Hepatocyte (in vitro differentiated cells): ENCODE results near the gene PPP1R14B. TPM values are rescaled to one million over a fixed set of nuclear protein-coding genes. Genes with fewer than 3 reads are reported as not detected.

ENCODE experiments used
- DNase-seq: peaks from one replicate; pipeline ENCODE4 v3.0.0-alpha.2; 2016; ENCODE audit warnings: low spot score
- H2AFZ ChIP-seq: fragments of 200-600 bp; sonication (generic); 2 replicates; pipeline ENCODE4 v1.6.0; 2016; ENCODE audit warnings: antibody characterized with exemption, mild to moderate bottlenecking
- H3K27ac ChIP-seq: fragments of 200-600 bp; sonication (generic); 2 replicates; pipeline ENCODE4 v1.5.1; 2016; ENCODE audit warnings: mild to moderate bottlenecking
- H3K27me3 ChIP-seq: fragments of 200-600 bp; sonication (generic); 2 replicates; pipeline ENCODE4 v1.6.1; 2016
- H3K36me3 ChIP-seq: fragments of 200-600 bp; sonication (generic); replicated peaks from 2 replicates; pipeline ENCODE4 v1.5.1; 2016; ENCODE audit warnings: low read depth; ENCODE audit not compliant: insufficient read depth
- H3K4me1 ChIP-seq: fragments of 200-600 bp; sonication (generic); 2 replicates; pipeline ENCODE4 v1.5.1; 2016; ENCODE audit warnings: mild to moderate bottlenecking, moderate library complexity; ENCODE audit not compliant: insufficient read depth
- H3K4me2 ChIP-seq: fragments of 200-600 bp; sonication (generic); 2 replicates; pipeline ENCODE4 v1.6.0; 2016
- H3K4me3 ChIP-seq: fragments of 200-600 bp; sonication (generic); 2 replicates; pipeline ENCODE4 v1.5.1; 2016; ENCODE audit warnings: mild to moderate bottlenecking
- H3K79me2 ChIP-seq: fragments of 200-600 bp; sonication (generic); 2 replicates; pipeline ENCODE4 v1.6.0; 2017; ENCODE audit warnings: mild to moderate bottlenecking
- H3K9me2 ChIP-seq: fragments of 200-600 bp; sonication (generic); replicated peaks from 2 replicates; pipeline ENCODE4 v1.6.0; 2017; ENCODE audit warnings: mild to moderate bottlenecking; ENCODE audit not compliant: insufficient read depth
- H3K9me3 ChIP-seq: fragments of 200-600 bp; sonication (generic); 2 replicates; pipeline ENCODE4 v1.5.1; 2016; ENCODE audit warnings: low read depth, mild to moderate bottlenecking
- H4K20me1 ChIP-seq: fragments of 200-600 bp; sonication (generic); 2 replicates; pipeline ENCODE4 v1.6.0; 2016; ENCODE audit warnings: mild to moderate bottlenecking; ENCODE audit not compliant: insufficient read depth, poor library complexity, severe bottlenecking
- EZH2 ChIP-seq: fragments of 200-600 bp; sonication (generic); IDR thresholded peaks from 2 replicates; pipeline ENCODE4 v1.6.1; 2016; ENCODE audit warnings: antibody characterized with exemption, mild to moderate bottlenecking, borderline replicate concordance
- EZH2phosphoT487 ChIP-seq: fragments of 200-600 bp; sonication (generic); IDR thresholded peaks from one replicate; pipeline ENCODE4 v1.6.1; 2018; ENCODE audit warnings: antibody characterized with exemption, mild to moderate bottlenecking, low read depth, moderate library complexity; ENCODE audit not compliant: unreplicated experiment, severe bottlenecking
- WGBS: methylation state at CpG from one replicate; pipeline ENCODE4 v1.1.6; 2016; ENCODE audit warnings: low lambda C conversion rate; ENCODE audit errors: missing lambda C conversion rate; 5-methylcytosine and 5-hydroxymethylcytosine counted together
- polyA plus RNA-seq: library from polyadenylated mRNA; unstranded; fragments of >200 nt; fragmentation: Nextera tagmentation; extraction: Ambion mirVana; gene quantifications from 2 replicates; pipeline ENCODE4 v1.2.1, GENCODE V29; 2016
- total RNA-seq: library from RNA; depleted of rRNA; stranded (reverse); fragments of >200 nt; gene quantifications from 2 replicates; pipeline ENCODE4 v1.2.3, GENCODE V29; 2014
- TF ChIP-seq, protein P1 (sequence below): fragments of 200-600 bp; sonication (generic); IDR thresholded peaks from 2 replicates; pipeline ENCODE4 v1.5.1; 2016; ENCODE audit warnings: antibody characterized with exemption, mild to moderate bottlenecking; ENCODE audit not compliant: poor library complexity

The PPP1R14B gene
- total and polyA plus RNA-seq, 2 experiments from 2014 or later: 86.8 to 229 TPM

DNA sequence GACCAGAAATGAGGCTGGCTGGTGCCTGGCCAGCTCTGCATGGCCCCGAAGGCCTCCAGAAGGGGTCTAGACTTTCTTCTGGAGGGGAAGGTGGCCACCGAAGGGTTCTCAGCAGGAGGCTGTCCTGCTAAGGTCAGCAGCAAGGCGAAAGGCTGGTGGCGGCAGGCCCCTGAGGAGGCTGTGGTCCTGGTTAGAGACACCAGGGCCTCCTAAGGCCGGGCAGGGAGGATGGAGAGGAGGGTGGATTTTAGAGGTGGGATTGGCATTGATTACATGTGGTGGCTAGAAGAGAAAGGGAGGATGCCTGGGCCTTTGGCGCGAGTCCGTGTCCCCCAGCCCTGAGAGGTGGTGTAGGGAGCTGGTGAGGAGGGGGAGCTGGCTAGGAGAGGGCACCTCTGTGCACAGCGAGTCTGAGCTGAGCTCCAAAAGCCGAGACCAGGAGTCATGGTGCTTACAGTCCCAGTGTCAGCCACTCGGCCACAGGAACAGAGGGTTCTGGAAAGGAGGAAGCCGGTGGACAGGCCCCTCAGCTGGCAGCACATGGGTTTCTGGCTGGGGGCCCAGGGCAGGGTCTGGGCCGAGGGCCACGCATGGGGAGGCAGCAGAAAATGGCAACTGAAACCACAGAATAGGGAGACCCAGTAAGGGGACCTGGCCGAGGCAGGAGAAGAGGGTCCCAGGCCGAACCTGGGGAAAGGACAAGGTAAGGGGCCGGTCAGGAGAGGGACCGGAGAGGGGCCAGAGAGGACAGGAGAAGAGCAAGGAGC lies 37.8 kb downstream of the PPP1R14B start:
- no peaks in the 10 kb centered on the region for H3K9me3 ChIP-seq
- H3K79me2 ChIP-seq: no peaks in the 10 kb centered on the region
- no peak overlapping the region for H3K4me2 ChIP-seq
- H3K4me1 ChIP-seq: no peaks in the 10 kb centered on the region
- 93% methylated on average over 18 of the region's 18 CpGs for WGBS
- H3K27ac ChIP-seq: no peak overlapping the region
- TF ChIP-seq EZH2phosphoT487: no peak
- TF ChIP-seq, protein P1, sequence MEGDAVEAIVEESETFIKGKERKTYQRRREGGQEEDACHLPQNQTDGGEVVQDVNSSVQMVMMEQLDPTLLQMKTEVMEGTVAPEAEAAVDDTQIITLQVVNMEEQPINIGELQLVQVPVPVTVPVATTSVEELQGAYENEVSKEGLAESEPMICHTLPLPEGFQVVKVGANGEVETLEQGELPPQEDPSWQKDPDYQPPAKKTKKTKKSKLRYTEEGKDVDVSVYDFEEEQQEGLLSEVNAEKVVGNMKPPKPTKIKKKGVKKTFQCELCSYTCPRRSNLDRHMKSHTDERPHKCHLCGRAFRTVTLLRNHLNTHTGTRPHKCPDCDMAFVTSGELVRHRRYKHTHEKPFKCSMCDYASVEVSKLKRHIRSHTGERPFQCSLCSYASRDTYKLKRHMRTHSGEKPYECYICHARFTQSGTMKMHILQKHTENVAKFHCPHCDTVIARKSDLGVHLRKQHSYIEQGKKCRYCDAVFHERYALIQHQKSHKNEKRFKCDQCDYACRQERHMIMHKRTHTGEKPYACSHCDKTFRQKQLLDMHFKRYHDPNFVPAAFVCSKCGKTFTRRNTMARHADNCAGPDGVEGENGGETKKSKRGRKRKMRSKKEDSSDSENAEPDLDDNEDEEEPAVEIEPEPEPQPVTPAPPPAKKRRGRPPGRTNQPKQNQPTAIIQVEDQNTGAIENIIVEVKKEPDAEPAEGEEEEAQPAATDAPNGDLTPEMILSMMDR: no peak
- no peak for TF ChIP-seq EZH2
- H3K36me3 ChIP-seq: no peaks in the 10 kb centered on the region
- no peaks in the 10 kb centered on the region for H3K9me2 ChIP-seq
- H4K20me1 ChIP-seq: no peaks in the 10 kb centered on the region
- H3K27me3 ChIP-seq: no peaks in the 10 kb centered on the region
- no peak overlapping the region for H3K4me3 ChIP-seq
- DNase-seq: no peak
- H2AFZ ChIP-seq: no peak overlapping the region

DNA sequence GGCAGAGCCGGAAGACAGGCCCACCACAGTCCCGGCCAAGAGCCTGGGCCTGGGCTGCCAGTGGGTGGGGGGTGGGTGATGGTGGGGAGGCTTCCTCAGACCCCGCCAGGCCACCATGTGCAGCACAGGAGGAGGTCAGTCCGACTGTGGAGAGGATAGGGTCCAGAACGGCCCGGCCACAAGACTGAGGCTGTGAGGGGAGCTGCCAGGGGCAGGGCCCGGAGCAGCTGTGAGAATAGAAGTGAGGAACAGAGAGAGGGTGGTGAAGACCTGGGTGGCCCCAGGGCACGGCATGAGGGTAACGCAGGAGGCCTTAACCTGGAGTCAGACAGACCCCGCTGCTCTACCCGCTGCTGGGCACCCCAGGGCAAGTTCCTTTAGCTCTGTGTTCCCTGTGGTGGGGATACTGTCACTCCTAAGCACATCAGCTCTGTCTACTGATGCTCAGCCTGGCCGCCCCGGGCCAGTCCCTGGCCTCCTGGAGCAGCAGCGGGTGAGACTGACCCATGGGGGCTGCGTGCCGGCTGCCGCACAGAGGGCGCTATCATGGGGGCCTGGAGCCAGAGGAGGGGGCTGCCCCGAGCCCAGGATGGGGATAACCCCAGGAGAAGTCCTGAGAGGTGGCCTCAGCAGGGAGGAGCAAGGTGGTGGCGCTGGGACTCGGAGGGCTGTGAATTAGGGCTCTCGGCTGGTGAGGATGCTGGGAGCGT lies 38.5 kb downstream of the PPP1R14B start:
- Histone ChIP-seq H3K36me3 (no peaks in the 10 kb centered on the region), H3K4me1 (no peaks in the 10 kb centered on the region), H3K9me3 (no peaks in the 10 kb centered on the region), H3K9me2 (no peaks in the 10 kb centered on the region), H3K79me2 (no peaks in the 10 kb centered on the region), H4K20me1 (no peaks in the 10 kb centered on the region), H3K4me2 (no peak overlapping the region), H3K4me3 (no peak overlapping the region), H2AFZ (no peak overlapping the region), H3K27ac (no peak overlapping the region), H3K27me3 (no peaks in the 10 kb centered on the region)
- TF ChIP-seq EZH2phosphoT487: no peak
- TF ChIP-seq EZH2: no peak
- TF ChIP-seq, protein P1: no peak
- WGBS: 93% methylated on average over 22 of the region's 23 CpGs
- no peak for DNase-seq

DNA sequence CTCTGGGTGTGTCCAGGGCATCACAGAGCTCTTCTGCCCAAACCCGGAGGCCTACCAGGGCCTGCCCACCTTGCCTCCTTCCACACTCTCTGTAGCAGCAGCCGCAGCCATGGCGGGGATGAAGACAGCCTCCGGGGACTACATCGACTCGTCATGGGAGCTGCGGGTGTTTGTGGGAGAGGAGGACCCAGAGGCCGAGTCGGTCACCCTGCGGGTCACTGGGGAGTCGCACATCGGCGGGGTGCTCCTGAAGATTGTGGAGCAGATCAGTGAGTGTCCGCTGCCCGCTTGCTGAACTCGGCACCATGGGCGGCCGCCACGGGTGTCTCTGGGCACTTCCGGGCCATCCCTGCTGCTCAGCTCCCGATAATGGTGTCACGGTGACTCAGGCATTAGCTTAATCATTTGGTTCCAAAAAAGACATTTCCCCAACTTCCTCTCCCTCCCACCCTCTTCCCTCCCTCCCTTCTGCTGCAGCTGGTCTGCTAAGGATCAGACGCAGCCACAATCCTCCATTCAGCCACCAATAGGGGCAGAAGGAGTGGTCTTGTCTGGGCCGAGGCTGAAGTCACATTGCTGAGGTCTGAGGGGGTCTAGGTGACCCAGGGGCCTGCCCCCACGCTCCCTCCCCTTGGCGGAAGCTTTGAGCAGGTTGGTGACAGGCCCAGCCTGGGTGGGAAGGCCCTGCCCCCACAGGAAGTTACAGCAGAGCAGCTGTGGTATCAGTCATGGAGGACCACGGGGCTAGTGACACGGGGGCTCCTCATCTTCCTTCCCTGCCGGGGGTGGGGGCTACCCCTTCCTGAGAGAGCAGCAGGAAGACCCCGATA lies 39.3 kb downstream of the PPP1R14B start:
- no peaks in the 10 kb centered on the region for H4K20me1 ChIP-seq
- no peak overlapping the region for H3K4me3 ChIP-seq
- TF ChIP-seq, protein P1: no peak
- WGBS: 85% methylated on average over 22 of the region's 30 CpGs
- no peaks in the 10 kb centered on the region for H3K79me2 ChIP-seq
- no peak overlapping the region for H3K4me2 ChIP-seq
- no peak overlapping the region for H3K27ac ChIP-seq
- no peaks in the 10 kb centered on the region for H3K9me2 ChIP-seq
- no peaks in the 10 kb centered on the region for H3K9me3 ChIP-seq
- H3K36me3 ChIP-seq: no peaks in the 10 kb centered on the region
- no peaks in the 10 kb centered on the region for H3K4me1 ChIP-seq
- H2AFZ ChIP-seq: no peak overlapping the region
- H3K27me3 ChIP-seq: no peaks in the 10 kb centered on the region
- no peak for DNase-seq
